GM23338 (cell line): ENCODE data around the gene XPC. TPM values are rescaled to one million over a fixed set of nuclear protein-coding genes. Genes with fewer than 3 reads are reported as not detected.

Experiments
- EZH2 ChIP-seq: fragments of 200-600 bp; sonication (generic); IDR thresholded peaks from one replicate; pipeline ENCODE4 v1.8.0; 2017; ENCODE audit warnings: antibody characterized with exemption, mild to moderate bottlenecking, low read depth; ENCODE audit not compliant: unreplicated experiment
- JUNB ChIP-seq: IDR thresholded peaks from one replicate; pipeline ENCODE4 v1.6.1; 2016; ENCODE audit warnings: antibody characterized with exemption; ENCODE audit not compliant: unreplicated experiment
- NANOG ChIP-seq: IDR thresholded peaks from 2 replicates; pipeline ENCODE4 v1.6.1; 2016; ENCODE audit warnings: antibody characterized with exemption, borderline replicate concordance
- POLR2AphosphoS5 ChIP-seq: IDR thresholded peaks from 2 replicates; pipeline ENCODE4 v1.6.1; 2016; ENCODE audit warnings: antibody characterized with exemption, low read depth
- STAT1 ChIP-seq: IDR thresholded peaks from one replicate; pipeline ENCODE4 v1.6.1; 2016; ENCODE audit warnings: antibody characterized with exemption; ENCODE audit not compliant: unreplicated experiment
- ZNF114 ChIP-seq: fragments of 250-450 bp; sonication (Bioruptor Pico); IDR thresholded peaks from 2 replicates; pipeline ENCODE4 v1.5.0; 2020; ENCODE audit warnings: mild to moderate bottlenecking, moderate library complexity
- ZNF331 ChIP-seq: fragments of 250-450 bp; sonication (Bioruptor Pico); IDR thresholded peaks from 2 replicates; pipeline ENCODE4 v1.5.0; 2020; ENCODE audit warnings: low read depth, mild to moderate bottlenecking, moderate library complexity
- ZNF462 ChIP-seq: fragments of 250-450 bp; sonication (Bioruptor Pico); IDR thresholded peaks from 2 replicates; pipeline ENCODE4 v1.5.0; 2020; ENCODE audit warnings: mild to moderate bottlenecking, moderate library complexity
- polyA plus RNA-seq: library from polyadenylated mRNA; unstranded; fragments of >200 nt; fragmentation: Nextera tagmentation; extraction: Ambion mirVana; gene quantifications from 2 replicates; pipeline ENCODE4 v1.2.1, GENCODE V29; 2016
- total RNA-seq: library from RNA; depleted of rRNA; stranded (reverse); fragments of >200 nt; shearing (Covaris generic); gene quantifications from 2 replicates; pipeline ENCODE4 v1.2.3, GENCODE V29; 2014
- TF ChIP-seq, protein P1 (sequence below), 2 experiments: fragments of 200-600 bp in 1 of 2; sonication (generic) in 1 of 2; conservative IDR thresholded peaks; 2 replicates each; pipeline versions ENCODE4 v1.5.1 to v1.6.1; 2016 to 2017; ENCODE audit warnings: antibody characterized with exemption in 2 of 2, low read depth in 2 of 2, mild to moderate bottlenecking in 2 of 2, moderate library complexity in 1 of 2
- TF ChIP-seq, protein P2 (sequence below): IDR thresholded peaks from 2 replicates; pipeline ENCODE4 v1.6.1; 2016; ENCODE audit warnings: antibody characterized with exemption

XPC gene
- total and polyA plus RNA-seq, 2 experiments from 2014 or later: 34.9 to 41.5 TPM

DNA sequence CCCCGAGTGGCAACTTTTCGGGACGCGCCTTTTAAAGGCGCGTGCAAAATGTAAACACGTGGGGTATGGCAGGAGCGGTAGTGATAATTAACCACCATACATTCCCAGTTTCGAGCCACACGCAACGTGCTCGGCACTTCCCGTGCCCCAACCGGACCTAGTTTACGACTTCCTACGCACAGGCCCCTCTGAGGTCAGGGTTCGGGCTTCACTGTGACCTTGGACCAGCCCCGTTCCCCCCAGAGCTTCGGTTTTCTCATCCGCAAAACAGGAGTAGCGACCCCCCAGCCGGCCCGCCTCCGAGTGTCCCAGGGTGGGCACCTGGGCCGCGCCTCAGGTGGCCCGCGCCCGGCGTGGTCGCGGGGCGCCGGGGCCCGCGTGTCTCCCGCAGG lies 54.2 kb downstream of the XPC start (continued):
- TF ChIP-seq ZNF462 (CRISPR knock-in tag): no peak
- TF ChIP-seq, protein P1, sequence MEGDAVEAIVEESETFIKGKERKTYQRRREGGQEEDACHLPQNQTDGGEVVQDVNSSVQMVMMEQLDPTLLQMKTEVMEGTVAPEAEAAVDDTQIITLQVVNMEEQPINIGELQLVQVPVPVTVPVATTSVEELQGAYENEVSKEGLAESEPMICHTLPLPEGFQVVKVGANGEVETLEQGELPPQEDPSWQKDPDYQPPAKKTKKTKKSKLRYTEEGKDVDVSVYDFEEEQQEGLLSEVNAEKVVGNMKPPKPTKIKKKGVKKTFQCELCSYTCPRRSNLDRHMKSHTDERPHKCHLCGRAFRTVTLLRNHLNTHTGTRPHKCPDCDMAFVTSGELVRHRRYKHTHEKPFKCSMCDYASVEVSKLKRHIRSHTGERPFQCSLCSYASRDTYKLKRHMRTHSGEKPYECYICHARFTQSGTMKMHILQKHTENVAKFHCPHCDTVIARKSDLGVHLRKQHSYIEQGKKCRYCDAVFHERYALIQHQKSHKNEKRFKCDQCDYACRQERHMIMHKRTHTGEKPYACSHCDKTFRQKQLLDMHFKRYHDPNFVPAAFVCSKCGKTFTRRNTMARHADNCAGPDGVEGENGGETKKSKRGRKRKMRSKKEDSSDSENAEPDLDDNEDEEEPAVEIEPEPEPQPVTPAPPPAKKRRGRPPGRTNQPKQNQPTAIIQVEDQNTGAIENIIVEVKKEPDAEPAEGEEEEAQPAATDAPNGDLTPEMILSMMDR (conservative IDR thresholded peaks at IDR 0.05; ENCODE audit: low read depth in 2 of 2): no peak
- no peak for TF ChIP-seq JUNB
- TF ChIP-seq, protein P2, sequence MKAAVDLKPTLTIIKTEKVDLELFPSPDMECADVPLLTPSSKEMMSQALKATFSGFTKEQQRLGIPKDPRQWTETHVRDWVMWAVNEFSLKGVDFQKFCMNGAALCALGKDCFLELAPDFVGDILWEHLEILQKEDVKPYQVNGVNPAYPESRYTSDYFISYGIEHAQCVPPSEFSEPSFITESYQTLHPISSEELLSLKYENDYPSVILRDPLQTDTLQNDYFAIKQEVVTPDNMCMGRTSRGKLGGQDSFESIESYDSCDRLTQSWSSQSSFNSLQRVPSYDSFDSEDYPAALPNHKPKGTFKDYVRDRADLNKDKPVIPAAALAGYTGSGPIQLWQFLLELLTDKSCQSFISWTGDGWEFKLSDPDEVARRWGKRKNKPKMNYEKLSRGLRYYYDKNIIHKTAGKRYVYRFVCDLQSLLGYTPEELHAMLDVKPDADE: no peak; the same call in 1 of the 2 replicates
- no peak for TF ChIP-seq ZNF331
- TF ChIP-seq STAT1: no peak
- TF ChIP-seq EZH2: no peak
- TF ChIP-seq ZNF114 (CRISPR knock-in tag): no peak
- TF ChIP-seq POLR2AphosphoS5: no peak; the same call in 1 of the 2 replicates
- TF ChIP-seq NANOG: no peak
